ENCODE data around the gene MCTP1.

Gene MCTP1

GRCh38 chr5:95114305-95114704 is 170.6 kb downstream of the MCTP1 start:
- no peak for DNase-seq (ENCODE audit: low read depth)

GRCh38 chr5:95113489-95113888 is 171.4 kb downstream of the MCTP1 start:
- DNase-seq (ENCODE audit: low read depth): no peak

GRCh38 chr5:95111141-95111540 is 173.8 kb downstream of the MCTP1 start:
- no peak for DNase-seq (ENCODE audit: low read depth)

GRCh38 chr5:95110118-95110517 is 174.8 kb downstream of the MCTP1 start:
- DNase-seq (ENCODE audit: low read depth): no peak

- no peak for DNase-seq (ENCODE audit: low read depth)
Measured at GRCh38 chr5:95107138-95107537, 177.8 kb downstream of the MCTP1 start.

GRCh38 chr5:95105638-95106037 is 179.3 kb downstream of the MCTP1 start:
- no peak for DNase-seq (ENCODE audit: low read depth)

GRCh38 chr5:95102687-95103086 is 182.2 kb downstream of the MCTP1 start:
- no peak for DNase-seq (ENCODE audit: low read depth)

- DNase-seq (ENCODE audit: low read depth): no peak
Measured at GRCh38 chr5:95102080-95102479, 182.8 kb downstream of the MCTP1 start.

- DNase-seq (ENCODE audit: low read depth): no peak
Measured at GRCh38 chr5:95100551-95100950, 184.3 kb downstream of the MCTP1 start.

GRCh38 chr5:95098012-95098411 is 186.9 kb downstream of the MCTP1 start:
- no peak for DNase-seq (ENCODE audit: low read depth)

GRCh38 chr5:95093211-95093610 is 191.7 kb downstream of the MCTP1 start:
- DNase-seq (ENCODE audit: low read depth): no peak

- DNase-seq (ENCODE audit: low read depth): no peak
Measured at GRCh38 chr5:95090774-95091173, 194.1 kb downstream of the MCTP1 start.

GRCh38 chr5:95087816-95088317 is 197.0 kb downstream of the MCTP1 start:
- no peak for DNase-seq (ENCODE audit: low read depth)

GRCh38 chr5:95086927-95087815 is 197.7 kb downstream of the MCTP1 start:
- no peak for DNase-seq (ENCODE audit: low read depth)

- no peak for DNase-seq (ENCODE audit: low read depth)
Measured at GRCh38 chr5:95084757-95085156, 200.1 kb downstream of the MCTP1 start.

GRCh38 chr5:95083606-95084005 is 201.3 kb downstream of the MCTP1 start:
- DNase-seq (ENCODE audit: low read depth): no peak

GRCh38 chr5:95081982-95082381 is 202.9 kb downstream of the MCTP1 start:
- DNase-seq (ENCODE audit: low read depth): no peak

GRCh38 chr5:95081500-95081960 is 203.4 kb downstream of the MCTP1 start:
- DNase-seq (ENCODE audit: low read depth): no peak

GRCh38 chr5:95080441-95080840 is 204.5 kb downstream of the MCTP1 start:
- no peak for DNase-seq (ENCODE audit: low read depth)

GRCh38 chr5:95080030-95080429 is 204.9 kb downstream of the MCTP1 start:
- DNase-seq (ENCODE audit: low read depth): no peak

- no peak for DNase-seq (ENCODE audit: low read depth)
Measured at GRCh38 chr5:95078868-95079267, 206.0 kb downstream of the MCTP1 start.

- DNase-seq (ENCODE audit: low read depth): no peak
Measured at GRCh38 chr5:95076395-95077185, 208.3 kb downstream of the MCTP1 start.

- no peak for DNase-seq (ENCODE audit: low read depth)
Measured at GRCh38 chr5:95075111-95075510, 209.8 kb downstream of the MCTP1 start.

All from activated T-helper 9 cell treated with anti-CD3 and anti-CD28 coated beads, Interleukin-2, amount 50 U/mL, for 16 hours (primary cell).